Measurements from ENCODE around the gene AP5M1.
"Not testable (repeated sequence)": the region's sequence is repeated elsewhere in the genome, so short reads cannot be mapped to it uniquely, and the experiment has no call there.

AP5M1 gene

GRCh38 chr14:57268161-57269069 is at the start of gene AP5M1, which contains the start of gene EXOC5:
TSS of gene AP5M1 (plus strand) at chr14:57268971. CDS start at chr14:57269315, 344 bp downstream.
TSS of gene EXOC5 (minus strand) at chr14:57268905. CDS start at chr14:57268648, 257 bp downstream.
- TF ChIP-seq CTCF (IDR thresholded peaks at IDR 0.05; ENCODE audit: low read depth, low read length): no peak; the same call in 1 of the 2 replicates
- DNase-seq (ENCODE audit: extremely low read depth, low read depth): peak; percentile 64

GRCh38 chr14:57221931-57222330 is 46.8 kb upstream of the AP5M1 start:
- no peak for TF ChIP-seq CTCF (IDR thresholded peaks at IDR 0.05; ENCODE audit: low read depth, low read length)
- DNase-seq (ENCODE audit: extremely low read depth, low read depth): no peak

GRCh38 chr14:57227083-57227482 is 41.7 kb upstream of the AP5M1 start:
- DNase-seq (ENCODE audit: extremely low read depth, low read depth): no peak
- no peak for TF ChIP-seq CTCF (IDR thresholded peaks at IDR 0.05; ENCODE audit: low read depth, low read length)

- not testable (repeated sequence) for DNase-seq (ENCODE audit: extremely low read depth, low read depth)
These were observed 40.5 kb upstream of the AP5M1 start for GRCh38 chr14:57228320-57228719.

- DNase-seq (ENCODE audit: extremely low read depth, low read depth): no peak
These were observed 36.8 kb upstream of the AP5M1 start for GRCh38 chr14:57232006-57232405.

GRCh38 chr14:57240115-57240514 is 28.7 kb upstream of the AP5M1 start:
- not testable (repeated sequence) for DNase-seq (ENCODE audit: extremely low read depth, low read depth)

More at GRCh38 chr14:57232006-57232405, 36.8 kb upstream of the AP5M1 start:
- no peak for TF ChIP-seq CTCF (IDR thresholded peaks at IDR 0.05; ENCODE audit: low read depth, low read length)

- no peak for TF ChIP-seq CTCF (IDR thresholded peaks at IDR 0.05; ENCODE audit: low read depth, low read length)
- no peak for DNase-seq (ENCODE audit: extremely low read depth, low read depth)
These were observed 25.5 kb upstream of the AP5M1 start for GRCh38 chr14:57243320-57243719.

GRCh38 chr14:57244106-57244505 is 24.7 kb upstream of the AP5M1 start:
- peak; percentile 28 for DNase-seq (ENCODE audit: extremely low read depth, low read depth)
- TF ChIP-seq CTCF (IDR thresholded peaks at IDR 0.05; ENCODE audit: low read depth, low read length): no peak
